Measurements from ENCODE around the gene PGAP2. TPM values are rescaled to one million over a fixed set of nuclear protein-coding genes. Genes with fewer than 3 reads are reported as not detected.

Gene PGAP2
- total RNA-seq, 2 experiments from 2014 or later = 33.1 to 36.7 TPM

GRCh38 chr11:3824714-3825472, 16.5 kb downstream of the PGAP2 start:
- intact Hi-C loops (cut with micrococcal nuclease) = no loop called here
- Mint-ChIP-seq H3K27me3 (no peaks in the 10 kb centered on the region), H3K4me3 (no peak overlapping the region), H3K36me3 (ENCODE audit: low read depth) (peaks cover 46% of the 10 kb centered on the region), H3K4me1 (ENCODE audit: low read depth) (peaks cover 34% of the 10 kb centered on the region), H3K27ac (peak overlapping the region; percentile 76), H3K9me3 (no peaks in the 10 kb centered on the region)
- CTCF ChIA-PET = interaction anchor here (0.8 to 2.8 kb wide), 16 partner anchors 9 to 257 kb away, joined by 3 to 25 read pairs (median 5); partner anchors contain the start of genes PGAP2, RHOG and STIM1
- DNase-seq = peak; percentile 92
- peak; percentile 82 for TF ChIP-seq CTCF (IDR thresholded peaks at IDR 0.05)
- POLR2A ChIA-PET = interaction anchor here (0.6 to 1.7 kb wide), 6 partner anchors 12 to 206 kb away, joined by 3 to 5 read pairs (median 3); partner anchors contain the start of gene RHOG
- peak; percentile 98 for ATAC-seq

GRCh38 chr11:3825473-3826154, 17.3 kb downstream of the PGAP2 start:
- no peaks in the 10 kb centered on the region for H3K9me3 Mint-ChIP-seq
- peak overlapping the region; percentile 76 for H3K27ac Mint-ChIP-seq
- intact Hi-C loops (cut with micrococcal nuclease) = no loop called here
- peaks cover 52% of the 10 kb centered on the region for H3K36me3 Mint-ChIP-seq (ENCODE audit: low read depth)
- POLR2A ChIA-PET = interaction anchor here (0.7 to 1.7 kb wide), 5 partner anchors 11 to 16 kb away, joined by 3 to 5 read pairs (median 3); partner anchors contain the start of gene RHOG
- TF ChIP-seq CTCF (IDR thresholded peaks at IDR 0.05) = no peak
- DNase-seq (no peak), ATAC-seq (no peak)
- no peak overlapping the region for H3K4me3 Mint-ChIP-seq
- H3K4me1 Mint-ChIP-seq (ENCODE audit: low read depth) = peaks cover 39% of the 10 kb centered on the region
- no peaks in the 10 kb centered on the region for H3K27me3 Mint-ChIP-seq
- CTCF ChIA-PET = interaction anchor here (0.8 to 2.8 kb wide), 16 partner anchors 8 to 256 kb away, joined by 3 to 25 read pairs (median 5); partner anchors contain the start of genes PGAP2, RHOG and STIM1

- Mint-ChIP-seq H3K9me3 (no peaks in the 10 kb centered on the region), H3K4me3 (no peak overlapping the region), H3K27me3 (no peaks in the 10 kb centered on the region), H3K4me1 (ENCODE audit: low read depth) (peaks cover 50% of the 10 kb centered on the region), H3K36me3 (ENCODE audit: low read depth) (peaks cover 63% of the 10 kb centered on the region), H3K27ac (peak overlapping the region; percentile 75)
- ChIA-PET CTCF (interaction anchor here (1.0 to 2.8 kb wide), 3 partner anchors 9 to 246 kb away, joined by 3 to 13 read pairs (median 7); partner anchors contain the start of gene PGAP2), POLR2A (interaction anchor here (1.0 to 1.3 kb wide), 3 partner anchors 12 to 28 kb away, joined by 3 to 4 read pairs (median 3); no protein-coding TSS in a partner anchor)
- no peak for TF ChIP-seq CTCF (IDR thresholded peaks at IDR 0.05)
- DNase-seq (no peak), ATAC-seq (no peak)
- intact Hi-C loops (cut with micrococcal nuclease) = no loop called here
These were observed 18.4 kb downstream of the PGAP2 start for GRCh38 chr11:3826721-3827120.

GRCh38 chr11:3827434-3828186, 19.2 kb downstream of the PGAP2 start:
- no peak for ATAC-seq
- Mint-ChIP-seq H3K27ac (peak overlapping the region; percentile 51), H3K4me3 (no peak overlapping the region), H3K4me1 (ENCODE audit: low read depth) (peaks cover 59% of the 10 kb centered on the region), H3K9me3 (no peaks in the 10 kb centered on the region), H3K36me3 (ENCODE audit: low read depth) (peaks cover 70% of the 10 kb centered on the region), H3K27me3 (no peaks in the 10 kb centered on the region)
- intact Hi-C loops (cut with micrococcal nuclease) = no loop called here
- CTCF ChIA-PET = interaction anchor here (1.0 to 1.5 kb wide), 2 partner anchors 20 to 245 kb away, joined by 3 to 7 read pairs; no protein-coding TSS in a partner anchor
- no peak for TF ChIP-seq CTCF (IDR thresholded peaks at IDR 0.05)
- POLR2A ChIA-PET = interaction anchor here (1.1 to 2.4 kb wide), 3 partner anchors 10 to 21 kb away, joined by 3 to 10 read pairs (median 3); no protein-coding TSS in a partner anchor
- DNase-seq = no peak
